Mucosa of descending colon (tissue), 3 donors: ENCODE results near the gene EFHD2. TPM values are rescaled to one million over a fixed set of nuclear protein-coding genes. Genes with fewer than 3 reads are reported as not detected.

ENCODE experiments used
- ATAC-seq: fragments of 200-7000 bp; cut with Tn5 transposase; one replicate; pipeline ENCODE4 v1.9.1; 2020; ENCODE audit warnings: mild to moderate bottlenecking, moderate library complexity
- DNase-seq, 3 donors: peaks; one replicate each; pipeline ENCODE4 v3.0.0-alpha.2; 2020
- H3K36me3 ChIP-seq: fragments of 200-600 bp; one replicate; pipeline ENCODE4 v1.8.0; 2021; ENCODE audit warnings: low read depth, mild to moderate bottlenecking
- H3K4me1 ChIP-seq: fragments of 200-600 bp; one replicate; pipeline ENCODE4 v1.8.0; 2021; ENCODE audit warnings: low read depth, mild to moderate bottlenecking
- H3K4me3 ChIP-seq: fragments of 200-600 bp; one replicate; pipeline ENCODE4 v1.8.0; 2021; ENCODE audit warnings: mild to moderate bottlenecking
- H3K9me3 ChIP-seq: fragments of 200-600 bp; one replicate; pipeline ENCODE4 v1.8.0; 2021; ENCODE audit warnings: mild to moderate bottlenecking
- CTCF ChIP-seq: fragments of 200-600 bp; IDR thresholded peaks from one replicate; pipeline ENCODE4 v1.8.0; 2022; ENCODE audit warnings: antibody characterized with exemption, mild to moderate bottlenecking
- intact Hi-C, 2 donors: fragments of 100-400 bp; cut with DNase I in 1 of 2; cut with micrococcal nuclease in 1 of 2; formaldehyde crosslinking; loops; one replicate each; pipeline versions ENCODE4 v1.11.0 to v1.11.1; 2022; cut with DNase I, micrococcal nuclease
- total RNA-seq, 3 donors: library from RNA; stranded (reverse); fragmentation: NEBNext Ultra II Directional in 2 of 3; extraction: Animal tissue kit (Norgen Biotek cat#: 25700) in 2 of 3; gene quantifications; one replicate each; pipeline versions ENCODE4 v1.2.1 to v1.2.4, GENCODE V29; 2021 to 2023
- donor health status: DM: no; HTN: no; CAD: no; lungs with moderate emphysema.
- donor health status: DM: no; HTN: no; CAD: no.
- donor health status: DM: no; HTN: yes; CAD: no.

The EFHD2 gene
- total RNA-seq, 3 donors from 2014 or later, result 89.5 to 197 (median 154) TPM

GRCh38 chr1:15393475-15394257 lies 16.0 kb upstream of the EFHD2 start:
- H3K9me3 ChIP-seq, result no peaks in the 10 kb centered on the region
- DNase-seq, result no peak
- no peaks in the 10 kb centered on the region for H3K4me1 ChIP-seq
- intact Hi-C loops, result no loop called here
- H3K4me3 ChIP-seq, result no peak overlapping the region
- ATAC-seq, result peak; percentile 30
- TF ChIP-seq CTCF, result no peak
- no peaks in the 10 kb centered on the region for H3K36me3 ChIP-seq

- peak; percentile 29 for ATAC-seq
- intact Hi-C loops, result no loop called here
These were observed 15.4 kb upstream of the EFHD2 start for GRCh38 chr1:15394258-15394690.

GRCh38 chr1:15397236-15397635 lies 12.5 kb upstream of the EFHD2 start:
- DNase-seq, result no peak

More at GRCh38 chr1:15394258-15394690, 15.4 kb upstream of the EFHD2 start:
- no peak for TF ChIP-seq CTCF
- DNase-seq, result no peak
- peaks cover under 1% of the 10 kb centered on the region for H3K9me3 ChIP-seq
- no peaks in the 10 kb centered on the region for H3K36me3 ChIP-seq
- H3K4me3 ChIP-seq, result no peak overlapping the region
- no peaks in the 10 kb centered on the region for H3K4me1 ChIP-seq

GRCh38 chr1:15399710-15400109 lies 10.0 kb upstream of the EFHD2 start:
- intact Hi-C loops, result no loop called here
- no peak for TF ChIP-seq CTCF

More at GRCh38 chr1:15397236-15397635, 12.5 kb upstream of the EFHD2 start:
- Histone ChIP-seq H3K4me3 (no peak overlapping the region), H3K4me1 (no peaks in the 10 kb centered on the region), H3K36me3 (no peaks in the 10 kb centered on the region), H3K9me3 (peaks cover 6% of the 10 kb centered on the region)
- no peak for TF ChIP-seq CTCF
- no peak for ATAC-seq
- intact Hi-C loops, result no loop called here

GRCh38 chr1:15400627-15401026 lies 9.1 kb upstream of the EFHD2 start:
- no peak for TF ChIP-seq CTCF
- intact Hi-C loops, result no loop called here
- no peak for DNase-seq
- Histone ChIP-seq H3K9me3 (peaks cover 6% of the 10 kb centered on the region), H3K36me3 (no peaks in the 10 kb centered on the region), H3K4me1 (no peaks in the 10 kb centered on the region), H3K4me3 (no peak overlapping the region)
- peak; percentile 26 for ATAC-seq

More at GRCh38 chr1:15399710-15400109, 10.0 kb upstream of the EFHD2 start:
- peaks cover 6% of the 10 kb centered on the region for H3K9me3 ChIP-seq
- ATAC-seq (no peak), DNase-seq (no peak)
- no peaks in the 10 kb centered on the region for H3K36me3 ChIP-seq
- H3K4me1 ChIP-seq, result no peaks in the 10 kb centered on the region
- no peak overlapping the region for H3K4me3 ChIP-seq
